Activated CD8-positive, alpha-beta memory T cell treated with anti-CD3 and anti-CD28 coated beads for 24 hours (primary cell): ENCODE results near the gene ADGRF1.
"Not testable (repeated sequence)": the region's sequence is repeated elsewhere in the genome, so short reads cannot be mapped to it uniquely, and the experiment has no call there.

ENCODE experiments used
- DNase-seq: peaks from one replicate; pipeline ENCODE4 v3.0.0-alpha.2; 2020

Gene ADGRF1

GRCh38 chr6:47042275-47042791, at the start of gene ADGRF1:
ADGRF1 (minus strand) TSS chr6:47042332; CDS start chr6:47029061, 13,271 bp downstream.
- no peak for DNase-seq

GRCh38 chr6:47090881-47091280, 48.7 kb upstream of the ADGRF1 start:
- no peak for DNase-seq

- not testable (repeated sequence) for DNase-seq
Observed at GRCh38 chr6:47089473-47089872, 47.3 kb upstream of the ADGRF1 start.

GRCh38 chr6:47086051-47086770, 44.1 kb upstream of the ADGRF1 start:
- DNase-seq, result no peak

- DNase-seq, result no peak
Observed at GRCh38 chr6:47084610-47085009, 42.5 kb upstream of the ADGRF1 start.

GRCh38 chr6:47083586-47084047, 41.5 kb upstream of the ADGRF1 start:
- DNase-seq, result no peak

- no peak for DNase-seq
Observed at GRCh38 chr6:47080083-47080596, 38.0 kb upstream of the ADGRF1 start.

- DNase-seq, result no peak
Observed at GRCh38 chr6:47079638-47080037, 37.5 kb upstream of the ADGRF1 start.

- DNase-seq, result no peak
Observed at GRCh38 chr6:47078991-47079390, 36.9 kb upstream of the ADGRF1 start.

- DNase-seq, result no peak
Observed at GRCh38 chr6:47076422-47077344, 34.6 kb upstream of the ADGRF1 start.

- DNase-seq, result no peak
Observed at GRCh38 chr6:47075741-47076421, 33.7 kb upstream of the ADGRF1 start.

GRCh38 chr6:47075168-47075567, 33.0 kb upstream of the ADGRF1 start:
- DNase-seq, result no peak

GRCh38 chr6:47073125-47074110, 31.3 kb upstream of the ADGRF1 start:
- no peak for DNase-seq

- DNase-seq, result no peak
Observed at GRCh38 chr6:47072667-47073066, 30.5 kb upstream of the ADGRF1 start.

- no peak for DNase-seq
Observed at GRCh38 chr6:47071681-47072080, 29.5 kb upstream of the ADGRF1 start.

- no peak for DNase-seq
Observed at GRCh38 chr6:47070461-47070860, 28.3 kb upstream of the ADGRF1 start.

- DNase-seq, result no peak
Observed at GRCh38 chr6:47069156-47069555, 27.0 kb upstream of the ADGRF1 start.

GRCh38 chr6:47066418-47066817, 24.3 kb upstream of the ADGRF1 start:
- DNase-seq, result no peak

- no peak for DNase-seq
Observed at GRCh38 chr6:47064274-47064673, 22.1 kb upstream of the ADGRF1 start.

GRCh38 chr6:47062346-47062745, 20.2 kb upstream of the ADGRF1 start:
- DNase-seq, result no peak
